GM19455 (cell line): ENCODE data around the gene PTCH1.

Experiments used
- ATAC-seq: cut with Tn5 transposase; IDR thresholded peaks from one replicate; pipeline ENCODE4 v1.9.1; 2021; ENCODE audit not compliant: unreplicated experiment

PTCH1 gene

GRCh38 chr9:95409650-95410426, 106.9 kb downstream of the PTCH1 start:
- ATAC-seq = no peak

- no peak for ATAC-seq
Measured at GRCh38 chr9:95407524-95407923, 109.2 kb downstream of the PTCH1 start.

- no peak for ATAC-seq
Measured at GRCh38 chr9:95406121-95406520, 110.7 kb downstream of the PTCH1 start.

- no peak for ATAC-seq
Measured at GRCh38 chr9:95399261-95399660, 117.5 kb downstream of the PTCH1 start.
